GM23248 (cell line): ENCODE data around the gene RDM1. TPM values are rescaled to one million over a fixed set of nuclear protein-coding genes. Genes with fewer than 3 reads are reported as not detected.

Experiments
- DNase-seq: peaks from one replicate; pipeline ENCODE4 v3.0.0-alpha.2; 2015
- H2AFZ ChIP-seq: fragments of 200-600 bp; sonication (generic); 2 replicates; pipeline ENCODE4 v1.6.1; 2016; ENCODE audit warnings: antibody characterized with exemption
- H3F3A ChIP-seq: fragments of 200-600 bp; sonication (generic); 2 replicates; pipeline ENCODE4 v1.6.1; 2016; ENCODE audit warnings: mild to moderate bottlenecking, antibody characterized with exemption, mixed run types; ENCODE audit not compliant: insufficient read depth
- H3K27ac ChIP-seq: fragments of 200-600 bp; sonication (generic); 2 replicates; pipeline ENCODE4 v1.5.1; 2016; ENCODE audit warnings: mild to moderate bottlenecking
- H3K27me3 ChIP-seq: fragments of 200-600 bp; sonication (generic); replicated peaks from 2 replicates; pipeline ENCODE4 v1.6.1; 2016; ENCODE audit warnings: mild to moderate bottlenecking; ENCODE audit not compliant: insufficient read depth
- H3K36me3 ChIP-seq: fragments of 200-600 bp; sonication (generic); 2 replicates; pipeline ENCODE4 v1.6.1; 2016; ENCODE audit warnings: low read depth, mild to moderate bottlenecking
- H3K4me1 ChIP-seq: fragments of 200-600 bp; sonication (generic); 2 replicates; pipeline ENCODE4 v1.6.1; 2016; ENCODE audit warnings: mild to moderate bottlenecking; ENCODE audit not compliant: insufficient read depth
- H3K4me2 ChIP-seq: fragments of 200-600 bp; sonication (generic); one replicate; pipeline ENCODE4 v1.6.1; 2016; ENCODE audit warnings: mild to moderate bottlenecking; ENCODE audit not compliant: unreplicated experiment
- H3K4me3 ChIP-seq: fragments of 200-600 bp; sonication (generic); 2 replicates; pipeline ENCODE4 v1.5.1; 2016; ENCODE audit warnings: mild to moderate bottlenecking
- H3K79me2 ChIP-seq: fragments of 200-600 bp; sonication (generic); 2 replicates; pipeline ENCODE4 v1.6.1; 2016; ENCODE audit warnings: mild to moderate bottlenecking; ENCODE audit not compliant: insufficient read depth
- H3K9ac ChIP-seq: fragments of 200-600 bp; sonication (generic); 2 replicates; pipeline ENCODE4 v1.6.1; 2016; ENCODE audit warnings: mild to moderate bottlenecking
- H3K9me2 ChIP-seq: fragments of 200-600 bp; sonication (generic); 2 replicates; pipeline ENCODE4 v1.6.1; 2016; ENCODE audit warnings: mixed run types, mild to moderate bottlenecking, moderate library complexity; ENCODE audit not compliant: insufficient read depth
- H3K9me3 ChIP-seq: fragments of 200-600 bp; sonication (generic); one replicate; pipeline ENCODE4 v1.6.1; 2017; ENCODE audit warnings: low read depth
- H4K20me1 ChIP-seq: fragments of 200-600 bp; sonication (generic); 2 replicates; pipeline ENCODE4 v1.6.0; 2016; ENCODE audit not compliant: insufficient read depth
- EZH2 ChIP-seq: fragments of 200-600 bp; sonication (generic); IDR thresholded peaks from 2 replicates; pipeline ENCODE4 v1.6.1; 2018; ENCODE audit warnings: antibody characterized with exemption, mild to moderate bottlenecking; ENCODE audit not compliant: insufficient read depth, poor library complexity, severe bottlenecking
- EZH2phosphoT487 ChIP-seq: fragments of 200-600 bp; sonication (generic); IDR thresholded peaks from 2 replicates; pipeline ENCODE4 v1.6.1; 2018; ENCODE audit warnings: antibody characterized with exemption, moderate library complexity, mild to moderate bottlenecking, low read depth; ENCODE audit not compliant: insufficient read depth
- WGBS, 2 experiments: methylation state at CpG; one replicate each; pipeline ENCODE4 v1.1.6; 2015 to 2017; ENCODE audit warnings: low lambda C conversion rate in 2 of 2, low coverage in 1 of 2; ENCODE audit errors: missing lambda C conversion rate in 2 of 2; 5-methylcytosine and 5-hydroxymethylcytosine counted together
- in situ Hi-C: fragments of 300-500 bp; cut with MboI; formaldehyde crosslinking; loops from 2 replicates; pipeline ENCODE4 v1.15.0; 2020
- polyA plus RNA-seq: library from polyadenylated mRNA; unstranded; fragments of >200 nt; fragmentation: Nextera tagmentation; extraction: Ambion mirVana; gene quantifications from 2 replicates; pipeline ENCODE4 v1.2.1, GENCODE V29; 2016
- total RNA-seq: library from RNA; depleted of rRNA; stranded (reverse); fragments of >200 nt; shearing (Covaris generic); gene quantifications from 2 replicates; pipeline ENCODE4 v1.2.3, GENCODE V29; 2014

Gene RDM1
- total and polyA plus RNA-seq, 2 experiments from 2014 or later = not detected

DNA sequence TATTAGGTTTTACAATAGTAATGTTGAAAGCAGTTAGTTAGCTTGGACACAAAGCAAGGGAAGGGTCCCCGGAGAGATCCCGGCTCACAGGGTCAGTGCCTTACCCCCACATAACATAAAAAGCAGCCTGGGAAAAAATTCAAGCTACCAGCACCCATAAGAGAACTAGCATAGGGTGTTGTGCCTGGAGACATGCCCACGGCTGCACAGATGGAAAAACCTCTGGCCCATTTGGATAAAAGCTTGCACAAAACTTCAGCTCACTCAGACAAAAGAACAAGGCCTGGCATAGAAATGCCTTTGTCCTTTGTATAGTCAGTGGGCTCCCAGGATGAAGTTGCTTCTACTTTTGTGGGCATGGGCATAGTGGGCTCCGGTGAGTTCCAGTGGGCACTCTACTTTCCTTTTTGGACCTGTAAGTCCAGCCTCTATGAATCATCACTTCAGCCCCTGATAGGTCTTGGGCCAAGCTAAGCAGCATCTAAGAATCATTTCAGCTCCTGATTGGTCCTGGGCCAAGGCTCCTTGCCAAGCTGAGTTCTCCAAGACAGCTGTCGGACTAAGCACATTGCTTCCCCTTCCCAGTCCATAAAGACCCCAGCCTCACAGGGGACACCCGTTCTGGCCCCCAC is 1.3 kb upstream of the RDM1 start:
- in situ Hi-C loops = no loop called here
- no peaks in the 10 kb centered on the region for H3K9me3 ChIP-seq
- H3K27ac ChIP-seq = no peak overlapping the region

DNA sequence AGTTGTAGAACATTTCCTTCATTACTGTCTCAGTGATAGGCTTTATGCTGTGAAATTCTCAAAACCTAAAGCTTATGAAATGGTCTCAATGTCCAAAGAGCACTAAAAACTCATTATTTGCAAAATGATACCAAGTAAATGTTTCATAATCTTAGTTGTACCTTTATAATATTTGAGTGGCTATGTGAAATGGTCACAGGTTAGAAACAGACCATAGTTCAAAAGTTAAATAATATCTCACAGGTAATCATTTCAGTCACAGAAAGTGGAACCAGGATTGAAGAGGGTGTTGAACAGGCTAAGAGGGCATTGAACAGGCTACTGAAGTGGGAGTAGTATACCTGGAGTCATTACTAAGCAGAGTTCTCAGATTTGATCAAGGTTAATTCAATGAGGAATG is 2.9 kb downstream of the RDM1 start:
- TF ChIP-seq EZH2 = no peak
- TF ChIP-seq EZH2phosphoT487 = no peak
- Histone ChIP-seq H4K20me1 (no peaks in the 10 kb centered on the region), H3K79me2 (no peaks in the 10 kb centered on the region), H3K9me2 (no peaks in the 10 kb centered on the region), H3K36me3 (no peaks in the 10 kb centered on the region), H3K9ac (no peak overlapping the region), H3K4me1 (no peaks in the 10 kb centered on the region), H2AFZ (no peak overlapping the region), H3K4me2 (no peak overlapping the region), H3K9me3 (no peaks in the 10 kb centered on the region), H3K4me3 (no peak overlapping the region), H3K27me3 (no peaks in the 10 kb centered on the region), H3F3A (no peaks in the 10 kb centered on the region), H3K27ac (no peak overlapping the region)
- DNase-seq = no peak
- in situ Hi-C loops = no loop called here

More for the DNA sequence above, 1.3 kb upstream of the RDM1 start:
- no peak overlapping the region for H3K4me2 ChIP-seq
- no peaks in the 10 kb centered on the region for H3K4me1 ChIP-seq
- no peaks in the 10 kb centered on the region for H4K20me1 ChIP-seq
- no peaks in the 10 kb centered on the region for H3F3A ChIP-seq
- H3K27me3 ChIP-seq = no peaks in the 10 kb centered on the region
- no peak for DNase-seq
- no peaks in the 10 kb centered on the region for H3K36me3 ChIP-seq
- no peak overlapping the region for H3K4me3 ChIP-seq
- no peaks in the 10 kb centered on the region for H3K9me2 ChIP-seq
- TF ChIP-seq EZH2phosphoT487 (no peak), EZH2 (no peak)
- no peak overlapping the region for H2AFZ ChIP-seq
- WGBS, 2 experiments = 74% methylated on average over 6 of the region's 6 CpGs
- H3K9ac ChIP-seq = no peak overlapping the region
- H3K79me2 ChIP-seq = no peaks in the 10 kb centered on the region

DNA sequence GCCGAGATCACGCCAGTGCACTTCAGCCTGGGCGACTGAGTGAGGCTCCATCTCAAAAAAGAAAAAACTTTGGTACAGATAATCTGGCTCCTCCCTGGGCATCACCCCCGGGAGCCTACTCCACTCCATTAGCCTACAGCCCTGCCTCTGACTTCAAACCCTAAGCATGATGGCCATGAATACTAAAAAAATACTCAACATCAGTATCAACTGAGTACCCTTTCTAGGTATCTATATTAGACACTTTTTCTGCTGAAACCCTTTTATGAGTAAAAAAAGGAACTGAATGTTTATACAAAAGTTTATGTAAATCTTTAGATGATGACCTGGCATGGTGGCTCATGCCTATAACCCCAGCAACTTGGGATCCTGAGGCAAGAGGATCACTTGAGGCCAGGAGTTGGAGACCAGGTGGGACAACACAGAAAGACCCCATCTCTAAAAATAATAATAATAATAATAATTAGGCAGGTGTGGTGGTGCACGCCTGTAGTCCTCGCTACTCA is 6.9 kb downstream of the RDM1 start:
- no peak for DNase-seq
- no peak for TF ChIP-seq EZH2
- TF ChIP-seq EZH2phosphoT487 = no peak
- WGBS, 2 experiments = 51 to 59% methylated on average over 6 of the region's 6 CpGs
- H3K27ac ChIP-seq = no peak overlapping the region
- H3K9me2 ChIP-seq = no peaks in the 10 kb centered on the region
- no peak overlapping the region for H3K9ac ChIP-seq
- H3K4me2 ChIP-seq = no peak overlapping the region
- no peaks in the 10 kb centered on the region for H3K79me2 ChIP-seq
- no peaks in the 10 kb centered on the region for H4K20me1 ChIP-seq
- H3F3A ChIP-seq = no peaks in the 10 kb centered on the region
- no peak overlapping the region for H3K4me3 ChIP-seq
- no peaks in the 10 kb centered on the region for H3K36me3 ChIP-seq
- H3K4me1 ChIP-seq = no peaks in the 10 kb centered on the region
- H3K9me3 ChIP-seq = no peaks in the 10 kb centered on the region
- no peak overlapping the region for H2AFZ ChIP-seq
- H3K27me3 ChIP-seq = no peaks in the 10 kb centered on the region
- in situ Hi-C loops = no loop called here

DNA sequence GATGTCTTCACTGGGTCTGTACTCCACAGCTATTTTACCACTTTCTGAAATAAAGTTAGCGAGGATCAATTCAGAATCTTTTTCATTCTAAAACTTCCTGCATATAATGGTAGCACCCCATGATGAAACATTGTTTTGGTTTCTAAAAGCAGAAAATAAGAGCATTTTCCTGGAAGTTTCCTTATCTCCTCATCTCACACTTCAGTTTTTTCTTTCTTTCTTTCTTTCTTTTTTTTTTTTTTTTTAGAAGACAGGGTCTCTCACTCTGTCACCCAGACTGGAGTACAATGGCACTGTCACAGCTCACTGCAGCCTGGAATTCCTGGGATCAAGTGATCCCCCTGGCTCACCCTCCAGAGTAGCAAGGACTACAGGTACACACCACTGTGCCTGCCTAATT is 10.3 kb downstream of the RDM1 start:
- Histone ChIP-seq H3K9ac (no peak overlapping the region), H3F3A (no peaks in the 10 kb centered on the region), H2AFZ (no peak overlapping the region), H3K79me2 (no peaks in the 10 kb centered on the region), H3K4me2 (no peak overlapping the region), H3K4me3 (no peak overlapping the region), H3K27me3 (no peaks in the 10 kb centered on the region), H3K36me3 (no peaks in the 10 kb centered on the region), H3K9me3 (no peaks in the 10 kb centered on the region), H3K27ac (no peak overlapping the region), H4K20me1 (no peaks in the 10 kb centered on the region), H3K4me1 (no peaks in the 10 kb centered on the region), H3K9me2 (no peaks in the 10 kb centered on the region)
- in situ Hi-C loops = no loop called here
- WGBS, 2 experiments = 76 to 79% methylated on average over 1 of the region's 1 CpG
- TF ChIP-seq EZH2phosphoT487 = no peak
- no peak for TF ChIP-seq EZH2
- no peak for DNase-seq

DNA sequence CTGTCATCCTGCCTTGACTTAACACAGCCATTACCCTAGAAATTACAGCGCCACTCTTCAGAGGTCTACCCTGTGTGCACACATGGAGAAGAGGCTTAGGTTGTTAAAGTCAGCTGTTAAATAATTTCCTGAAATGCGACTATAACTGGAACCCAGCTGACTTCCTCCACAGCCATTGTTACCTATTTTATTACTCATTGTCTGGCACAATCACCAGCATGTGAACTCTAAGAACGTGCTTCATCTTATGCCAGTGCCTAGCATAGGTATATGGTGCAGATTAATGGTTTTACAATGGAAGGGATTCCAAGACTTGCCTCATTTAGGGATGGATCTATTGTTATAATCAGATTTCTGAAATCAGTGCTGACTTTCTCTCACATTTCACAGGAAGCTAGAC is 11.9 kb downstream of the RDM1 start:
- Histone ChIP-seq H3K9me3 (no peaks in the 10 kb centered on the region), H3K4me3 (no peak overlapping the region), H3K36me3 (no peaks in the 10 kb centered on the region), H3K27me3 (no peaks in the 10 kb centered on the region), H3K9ac (no peak overlapping the region), H3K27ac (no peak overlapping the region), H4K20me1 (no peaks in the 10 kb centered on the region), H3K79me2 (no peaks in the 10 kb centered on the region), H3K4me2 (no peak overlapping the region), H3K9me2 (no peaks in the 10 kb centered on the region), H3F3A (no peaks in the 10 kb centered on the region), H3K4me1 (no peaks in the 10 kb centered on the region), H2AFZ (no peak overlapping the region)
- in situ Hi-C loops = no loop called here
- 57% methylated on average over 3 of the region's 3 CpGs for WGBS, 2 experiments
- TF ChIP-seq EZH2 (no peak), EZH2phosphoT487 (no peak)
- DNase-seq = no peak
